GM19025 (cell line): ENCODE data around the gene EHMT1.
A peak's percentile ranks its signal among the peaks of the same experiment; 100 is the strongest.

ENCODE experiments used
- ATAC-seq: cut with Tn5 transposase; IDR thresholded peaks from one replicate; pipeline ENCODE4 v1.9.1; 2021; ENCODE audit warnings: mild to moderate bottlenecking, low read depth, moderate library complexity; ENCODE audit not compliant: unreplicated experiment

Gene EHMT1

DNA sequence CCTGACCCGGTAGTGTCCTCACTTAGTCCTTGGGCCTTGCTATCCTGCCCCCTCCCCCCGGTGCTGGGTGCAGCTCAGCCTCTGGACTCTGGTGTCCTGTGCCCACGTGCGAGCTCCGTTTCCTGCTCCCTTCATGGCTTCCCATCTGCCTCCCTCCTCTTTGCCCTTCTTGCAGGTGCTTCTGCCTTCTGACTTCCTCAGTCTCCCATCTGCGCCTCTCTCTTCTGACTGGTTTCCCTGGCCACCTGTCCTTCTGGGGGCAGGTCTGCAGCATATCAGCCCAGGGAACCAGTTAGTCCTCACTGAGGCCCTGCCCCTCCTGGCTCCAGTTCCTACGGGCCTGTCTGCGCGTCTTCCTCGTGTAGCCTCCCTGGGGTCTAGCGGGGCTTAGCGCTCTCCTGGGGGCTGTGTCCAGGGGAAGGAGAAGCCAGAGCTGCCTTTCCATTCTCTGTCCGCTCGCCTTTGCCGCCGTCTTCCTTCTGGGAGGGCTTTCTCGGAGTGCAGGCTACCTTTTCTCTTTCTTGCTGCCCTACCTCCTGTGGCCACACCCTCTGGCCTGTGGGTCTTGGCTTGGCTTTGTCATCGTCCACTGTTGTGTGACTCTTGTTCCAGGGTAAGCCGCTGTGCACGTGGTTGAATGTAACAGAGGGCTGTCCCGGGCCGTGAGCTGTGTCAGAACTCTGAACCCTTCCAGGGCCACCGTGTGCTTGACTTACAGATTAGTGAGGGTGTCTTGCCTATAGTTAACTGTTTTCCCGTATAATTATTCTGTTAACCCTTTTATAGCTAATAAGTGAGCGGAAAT is 51.8 kb downstream of the EHMT1 start:
- no peak for ATAC-seq

DNA sequence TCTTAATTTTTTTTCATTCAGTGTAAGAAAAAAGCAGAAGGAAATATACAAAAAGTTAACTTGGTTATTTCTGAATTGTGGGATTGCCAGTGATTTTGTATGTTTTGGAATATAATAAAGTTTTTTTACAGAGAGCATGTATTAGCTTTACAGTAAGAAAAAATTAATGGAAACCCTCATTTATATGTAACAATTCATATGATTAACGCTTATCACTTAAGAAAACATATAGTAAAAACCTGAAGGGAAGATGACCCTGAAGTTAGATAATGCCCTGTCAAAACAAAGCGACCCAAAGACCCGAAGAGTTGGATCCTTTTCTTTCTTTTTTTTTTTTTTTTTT is 52.4 kb downstream of the EHMT1 start:
- no peak for ATAC-seq

DNA sequence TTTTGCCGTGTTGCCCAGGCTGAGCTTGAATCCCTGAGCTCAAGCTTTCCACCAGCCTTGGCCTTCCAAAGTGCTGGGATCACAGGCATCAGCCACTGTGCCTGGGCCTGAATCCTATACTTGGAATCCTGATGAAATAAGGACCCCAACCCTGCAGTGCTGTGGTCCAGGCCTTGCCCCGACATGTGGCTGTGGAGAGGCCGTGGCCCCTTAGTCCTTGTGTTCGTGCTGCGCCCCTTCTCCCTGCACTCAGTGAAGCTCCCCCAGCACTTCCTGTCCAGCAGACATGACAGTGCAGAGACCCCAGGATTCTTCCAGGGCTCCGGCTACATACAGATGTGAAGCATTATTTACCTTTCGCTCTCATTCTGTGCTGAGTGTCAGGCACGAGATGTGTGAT is 52.9 kb downstream of the EHMT1 start:
- ATAC-seq, result no peak

DNA sequence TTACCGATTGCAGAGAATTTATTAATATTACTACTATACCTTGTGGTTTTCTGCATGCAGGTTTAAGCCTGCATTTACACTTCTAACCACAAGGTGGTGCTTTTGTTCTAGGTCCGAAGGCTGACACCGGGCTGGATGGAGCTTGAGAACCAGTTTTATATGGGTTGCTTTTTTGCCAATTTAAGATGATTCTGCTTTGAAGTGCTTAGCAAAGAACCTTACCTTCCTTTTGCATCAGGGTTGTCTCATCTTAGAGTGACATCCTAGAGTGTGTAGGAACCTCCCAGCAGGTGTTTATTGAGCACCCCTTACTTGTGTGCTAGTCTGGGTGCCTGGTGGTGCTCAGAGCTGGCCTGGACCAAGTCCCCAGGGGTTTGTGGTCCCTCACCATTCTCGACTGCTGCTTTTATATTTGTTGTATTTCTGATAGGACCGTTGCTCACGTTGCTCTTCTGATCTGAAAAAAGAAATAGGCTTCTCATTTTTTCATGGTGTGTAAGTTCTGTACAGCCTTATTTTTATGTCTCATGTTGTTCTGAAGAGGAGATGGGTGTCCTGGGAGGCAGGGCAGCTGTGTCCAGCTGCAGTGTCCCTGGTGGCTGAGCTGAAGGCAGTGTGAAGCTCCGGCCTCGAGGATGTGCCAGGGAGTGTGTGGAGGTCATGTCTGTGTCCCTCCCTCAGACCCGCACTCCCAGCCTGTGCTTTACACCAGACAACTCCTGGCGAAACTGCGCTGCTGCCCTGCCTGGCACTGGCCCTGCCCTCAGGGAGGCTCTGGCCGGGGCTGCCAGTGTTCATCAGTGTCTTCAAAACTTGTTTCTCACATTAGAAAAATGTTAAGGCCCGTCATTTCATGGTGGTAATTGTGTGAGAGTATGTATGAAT is 54.3 kb downstream of the EHMT1 start:
- ATAC-seq, result peak; percentile 74

DNA sequence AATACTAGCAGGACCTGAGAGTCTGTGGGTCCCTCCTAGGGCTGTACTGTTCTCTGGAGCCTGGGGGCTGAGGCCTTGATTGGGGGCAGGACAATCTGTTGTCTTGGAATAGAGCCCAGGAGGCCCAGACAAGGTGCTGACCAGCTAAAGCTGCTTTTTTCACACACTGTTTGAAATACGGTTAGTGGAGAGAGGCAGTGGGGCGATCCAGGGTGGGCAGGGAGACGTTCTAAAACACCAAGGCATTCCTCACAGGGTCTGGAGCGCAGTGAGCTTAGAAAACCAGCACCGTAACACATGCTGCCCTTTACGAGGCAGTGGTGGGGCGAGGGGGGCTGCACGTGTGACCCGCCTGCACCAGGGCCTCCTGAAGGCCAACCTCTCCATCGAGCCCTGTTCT is 55.1 kb downstream of the EHMT1 start:
- ATAC-seq, result no peak

DNA sequence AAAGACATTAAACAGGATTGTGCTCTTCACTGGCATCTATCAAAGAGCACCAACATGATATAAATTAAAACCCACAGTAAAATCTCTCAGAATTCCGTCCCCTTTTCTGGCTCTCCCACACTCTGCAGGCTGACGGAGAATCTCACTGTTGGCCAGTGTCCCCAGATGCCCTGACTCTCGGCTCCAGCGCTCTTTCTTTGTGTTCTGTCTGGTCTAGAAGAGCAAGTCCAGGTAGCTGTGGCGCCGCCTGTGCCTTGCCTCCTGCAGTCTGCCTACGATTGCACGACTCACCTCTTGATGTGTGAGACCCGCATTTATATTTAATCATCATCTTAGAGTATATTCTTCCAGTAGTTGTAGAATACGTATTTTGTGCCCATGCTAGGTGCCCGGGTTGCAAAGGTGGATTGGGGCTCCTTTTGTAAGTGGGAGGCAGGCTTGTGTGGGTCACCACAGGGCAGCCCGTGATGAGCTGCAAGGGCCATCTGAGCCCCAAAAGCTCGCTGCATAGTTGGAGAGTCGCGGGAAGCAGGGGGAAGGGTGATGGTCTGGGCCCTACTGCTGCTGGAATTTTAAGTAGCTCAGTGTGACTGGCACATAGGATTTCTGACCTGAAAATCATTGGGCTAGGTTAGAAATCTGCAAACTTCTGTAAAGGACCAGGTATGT is 55.6 kb downstream of the EHMT1 start:
- ATAC-seq, result no peak

DNA sequence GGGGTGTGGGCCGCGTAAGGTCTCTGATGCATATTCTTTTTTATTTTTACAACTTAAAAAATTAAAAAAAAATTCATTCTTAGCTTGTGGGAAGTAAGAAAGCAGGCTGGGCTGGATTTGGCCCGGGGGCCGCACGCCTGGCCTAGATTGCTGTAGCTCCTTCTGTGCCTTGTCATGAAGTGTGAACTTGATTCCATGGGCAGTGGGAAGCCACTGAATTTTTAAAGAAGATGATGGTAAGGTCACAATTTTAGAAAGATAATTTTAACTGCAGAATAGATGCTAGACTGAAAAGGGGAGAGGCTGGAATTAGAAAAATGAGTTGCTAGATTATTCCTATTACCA is 56.1 kb downstream of the EHMT1 start:
- ATAC-seq, result no peak

DNA sequence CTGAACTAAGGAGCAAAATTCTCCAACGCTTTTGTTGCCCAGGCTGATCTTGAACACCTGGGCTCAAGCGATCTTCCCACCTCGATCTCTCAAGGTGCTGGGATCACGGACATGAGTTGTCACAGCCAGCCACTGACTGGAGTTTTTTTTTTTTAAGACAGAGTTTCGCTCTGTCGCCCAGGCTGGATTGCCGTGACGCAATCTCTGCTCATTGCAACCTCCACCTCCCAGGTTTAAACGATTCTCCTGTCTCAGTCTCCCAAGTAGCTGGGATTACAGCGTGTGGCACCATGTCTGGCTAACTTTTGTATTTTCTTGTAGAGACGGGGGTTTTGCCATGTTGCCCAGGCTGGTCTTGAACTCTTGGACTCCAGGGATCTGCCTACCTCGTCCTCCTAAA is 58.2 kb downstream of the EHMT1 start:
- ATAC-seq, result no peak

DNA sequence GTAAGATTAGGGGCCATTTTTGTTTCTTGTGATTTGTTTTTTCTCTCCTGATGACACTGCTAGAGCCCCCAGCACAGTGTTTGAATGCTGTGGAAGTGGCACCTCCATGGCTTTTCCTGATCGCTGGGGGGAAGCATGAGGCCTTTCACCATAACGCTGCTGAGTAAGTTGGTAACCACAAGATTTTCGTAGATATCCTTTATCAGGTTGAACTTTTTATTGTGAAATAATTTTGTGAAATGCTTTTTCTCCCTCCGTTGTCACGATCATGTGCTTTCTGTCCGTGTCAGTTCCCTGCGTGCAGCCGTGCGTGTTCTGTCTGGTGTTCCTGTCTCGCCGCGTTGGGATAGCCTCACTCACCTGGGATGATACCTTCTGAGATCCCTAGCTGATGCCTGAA is 59.4 kb downstream of the EHMT1 start:
- no peak for ATAC-seq

DNA sequence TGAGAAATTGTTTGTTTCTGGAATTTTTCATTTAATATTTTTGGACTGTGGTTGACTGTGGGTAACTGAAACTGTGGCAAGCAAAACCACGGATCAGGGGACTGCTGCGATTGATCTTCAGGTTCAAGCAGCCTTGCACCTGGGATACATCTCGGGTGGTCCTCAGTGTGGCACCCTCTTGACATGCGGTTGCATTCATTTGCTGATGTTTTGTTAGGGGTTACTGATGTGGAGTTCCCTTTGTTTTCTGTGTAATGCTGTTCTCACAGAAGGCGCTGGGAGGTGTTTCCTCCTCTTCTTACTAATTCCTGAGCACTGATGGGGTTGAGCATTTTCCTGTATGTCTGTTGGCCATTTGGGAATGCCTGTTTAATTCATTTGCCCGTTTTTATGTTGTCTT is 60.4 kb downstream of the EHMT1 start:
- no peak for ATAC-seq

DNA sequence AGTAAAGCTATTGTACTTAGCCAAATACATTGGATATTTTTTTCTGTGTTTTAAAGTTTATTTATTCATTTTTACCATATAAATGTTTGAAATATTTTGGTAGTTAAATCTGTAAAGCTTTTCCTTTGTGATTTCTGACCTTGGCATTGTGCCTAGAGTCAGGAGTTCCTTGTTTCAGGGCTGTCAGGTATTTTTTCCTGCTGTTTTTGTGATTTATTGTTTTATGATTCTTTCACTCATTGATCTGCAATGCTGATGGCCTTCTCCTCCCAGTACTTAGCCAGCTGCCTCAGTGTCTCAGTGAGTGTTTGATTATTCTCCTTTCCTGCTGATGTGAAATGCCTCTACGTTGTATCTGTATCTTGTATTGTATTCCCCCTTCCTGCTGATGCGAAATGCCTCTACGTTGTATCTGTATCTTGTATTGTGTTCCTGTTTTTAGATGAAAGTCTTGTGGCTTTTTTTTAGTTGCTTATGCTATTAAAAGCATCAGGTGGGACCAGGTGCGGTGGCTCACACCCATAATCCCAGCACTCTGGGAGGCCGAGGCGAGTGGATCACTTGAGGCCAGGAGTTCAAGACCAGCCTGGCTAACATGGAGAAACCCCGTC is 61.0 kb downstream of the EHMT1 start:
- no peak for ATAC-seq

DNA sequence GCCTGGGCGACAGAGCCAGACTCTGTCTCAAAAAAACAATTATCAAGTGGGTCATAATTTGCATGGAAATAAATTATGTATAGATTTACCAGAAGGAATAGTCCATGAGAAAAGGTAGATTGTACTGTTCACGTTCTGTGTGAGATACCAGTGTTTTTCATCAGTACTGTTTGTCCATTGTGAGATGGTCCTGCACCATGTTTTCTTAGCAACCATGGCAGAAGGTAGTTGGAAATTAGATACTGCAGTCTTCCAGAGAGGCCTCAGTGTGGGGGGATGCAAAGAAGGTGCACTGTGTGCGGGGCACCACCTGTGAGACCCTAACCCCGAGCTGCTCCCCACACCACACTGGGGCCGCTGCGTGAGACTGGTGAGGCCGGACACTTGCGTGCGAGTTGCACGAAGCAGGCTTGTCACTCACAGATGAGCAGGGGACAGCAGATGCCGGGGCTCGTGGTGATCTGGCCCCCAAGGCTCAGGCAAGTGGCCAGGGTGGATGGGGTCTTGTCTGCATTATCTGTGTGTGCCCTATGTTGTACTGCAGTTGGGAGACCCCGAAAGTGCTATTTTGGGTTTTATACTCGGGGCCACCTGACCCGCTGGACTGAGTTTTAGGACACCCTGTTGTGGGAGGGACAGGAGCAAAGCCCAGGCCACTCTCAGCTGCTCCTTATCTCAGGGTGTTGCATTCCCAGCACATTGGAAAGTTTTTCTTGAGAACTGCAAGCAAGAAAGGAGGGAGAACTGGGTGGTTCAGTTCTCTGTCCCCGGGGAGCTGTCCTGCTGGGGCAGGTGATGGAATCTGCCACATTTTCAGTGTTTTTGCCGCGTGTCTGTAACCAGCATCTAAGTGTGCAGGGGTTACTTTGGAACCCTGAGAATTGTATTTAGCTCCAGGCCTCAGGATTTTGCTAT is 61.9 kb downstream of the EHMT1 start:
- no peak for ATAC-seq

DNA sequence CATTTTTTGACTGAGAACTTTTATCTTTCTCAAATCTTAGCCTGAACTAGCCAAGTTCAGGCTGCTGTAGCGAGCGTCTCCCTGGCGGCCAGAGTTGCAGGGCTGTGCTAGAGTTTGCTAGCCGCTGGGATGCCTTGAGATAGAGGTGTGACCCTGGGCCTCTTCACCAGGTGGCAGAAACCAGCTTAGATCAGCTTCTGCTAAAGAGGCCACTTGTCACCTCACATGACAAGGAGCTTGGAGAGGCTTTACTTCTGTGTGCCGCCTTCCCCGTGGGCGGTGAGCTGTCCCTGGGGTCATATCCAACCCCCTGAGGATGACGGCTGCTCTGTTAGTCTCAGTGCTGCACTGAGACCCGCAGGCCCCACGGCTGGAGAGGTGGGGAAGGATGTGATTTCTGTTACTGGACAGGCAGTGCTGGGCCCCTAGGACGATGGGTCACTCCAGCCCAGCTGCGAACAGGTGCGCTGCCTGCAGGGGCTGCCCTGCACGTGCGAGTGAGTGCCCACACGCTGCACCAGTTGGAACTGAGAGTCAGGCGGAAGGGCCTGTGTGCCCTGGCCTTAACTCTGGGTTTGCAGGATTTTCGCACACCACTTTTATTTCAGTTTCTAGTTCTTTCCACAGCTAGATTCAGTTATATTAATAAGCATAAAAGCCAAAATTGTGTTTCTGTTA is 63.8 kb downstream of the EHMT1 start:
- ATAC-seq, result no peak

DNA sequence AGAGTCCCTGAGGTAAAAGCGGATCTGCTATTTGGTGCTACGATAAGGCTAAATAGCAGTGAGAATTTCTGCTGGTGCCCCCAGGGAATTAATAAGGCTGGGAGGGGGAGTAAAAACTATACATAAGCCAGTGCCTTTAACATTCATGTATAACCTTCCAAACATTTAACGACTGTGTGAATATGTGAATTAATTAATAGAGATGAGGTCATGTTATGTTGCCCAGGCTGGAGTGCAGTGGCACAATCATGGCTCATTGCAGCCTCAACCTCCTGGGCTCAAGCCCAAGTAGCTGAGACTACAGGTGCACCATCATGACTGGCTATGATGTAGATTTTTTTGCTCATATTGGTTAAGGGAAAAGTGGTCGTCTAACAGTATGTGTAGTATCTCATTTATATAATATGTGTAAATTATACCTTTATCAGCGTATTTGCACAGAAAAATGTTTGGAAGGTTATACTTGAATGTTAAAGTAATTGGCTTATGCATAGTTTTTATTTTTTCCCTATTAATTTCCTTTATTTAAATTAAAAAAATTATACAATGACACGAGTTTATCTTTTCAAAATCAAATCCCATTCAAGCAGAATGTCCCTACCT is 64.6 kb downstream of the EHMT1 start:
- no peak for ATAC-seq

DNA sequence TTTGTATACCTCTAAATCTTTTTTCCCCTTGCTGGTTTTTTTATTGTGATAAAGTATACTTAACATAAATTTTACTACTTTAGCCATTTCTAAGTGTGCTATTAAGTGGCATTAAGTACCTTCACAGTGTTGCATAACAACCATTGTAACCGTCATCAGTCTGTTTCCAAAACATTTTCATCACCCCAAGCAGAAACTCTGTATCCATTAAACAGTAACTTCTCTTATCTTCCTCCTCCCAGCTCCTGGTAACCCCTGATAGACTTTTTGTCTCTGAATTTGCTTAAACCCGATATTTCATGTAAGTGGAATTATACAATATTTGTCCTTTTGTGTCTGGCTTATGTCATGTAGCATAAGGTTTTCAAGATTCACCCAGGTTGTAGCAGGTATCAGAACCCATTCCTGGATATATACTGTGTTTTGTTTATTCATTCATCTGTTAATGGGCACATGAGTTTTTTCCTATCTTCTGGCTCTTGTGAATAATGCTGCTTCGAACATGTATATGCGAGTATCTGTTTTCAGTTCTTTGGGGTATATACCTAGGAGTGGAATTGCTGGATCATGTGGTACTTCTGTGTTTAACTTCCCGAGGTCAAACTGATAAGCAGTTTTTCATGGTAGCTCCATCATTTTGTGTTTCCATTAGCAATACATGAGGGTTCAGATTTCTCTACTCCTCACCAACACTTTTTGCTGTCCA is 66.4 kb downstream of the EHMT1 start:
- no peak for ATAC-seq

DNA sequence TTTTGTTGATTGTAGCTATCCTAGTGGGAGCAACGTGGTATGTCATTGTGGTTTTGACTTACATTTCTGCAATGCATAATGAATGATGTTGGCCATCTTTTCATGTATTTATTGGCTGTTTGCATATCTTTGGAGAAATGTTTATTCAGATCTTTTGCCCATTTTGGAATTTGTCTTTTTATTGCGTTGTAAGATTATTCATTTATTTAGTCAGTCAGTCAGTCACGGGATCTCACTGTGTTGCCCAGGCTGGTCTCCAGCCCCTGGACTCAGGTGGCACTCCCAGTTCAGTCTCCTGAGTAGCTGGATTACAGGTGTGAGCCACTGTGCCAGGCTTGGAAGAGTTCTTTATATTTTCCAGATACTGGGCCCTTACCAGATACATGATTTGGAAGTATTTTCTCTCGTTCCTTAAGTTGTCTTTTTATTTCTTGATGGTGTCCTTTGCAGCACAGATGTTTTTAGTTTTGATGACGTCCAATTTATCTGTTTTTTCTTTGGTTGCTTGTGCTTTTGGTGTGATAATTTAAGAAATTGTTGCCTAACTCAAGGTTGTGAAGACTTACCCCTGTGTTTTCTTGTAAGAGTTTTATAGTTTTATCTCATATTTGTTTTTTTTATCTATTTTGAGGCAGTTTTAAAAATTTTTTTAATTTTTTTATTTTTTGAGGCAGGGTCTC is 67.1 kb downstream of the EHMT1 start:
- no peak for ATAC-seq

DNA sequence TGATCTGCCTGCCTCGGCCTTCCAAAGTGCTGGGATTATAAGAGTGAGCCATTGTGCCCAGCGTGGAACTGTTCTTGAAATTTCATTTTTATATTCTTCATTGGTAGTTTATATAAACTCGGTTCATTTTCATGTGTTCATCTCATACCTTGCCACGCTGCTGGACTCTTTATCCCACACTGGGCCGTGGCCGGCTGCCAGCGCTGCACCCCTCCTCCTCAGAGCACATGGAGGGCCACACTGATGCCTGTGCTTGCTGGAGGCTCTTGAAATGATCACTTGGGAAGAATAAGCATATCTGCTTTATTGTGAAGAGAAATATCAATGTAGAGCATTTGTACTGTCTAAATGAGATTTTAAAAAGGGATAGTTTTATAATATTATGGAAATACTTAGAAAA is 69.5 kb downstream of the EHMT1 start:
- ATAC-seq, result no peak

DNA sequence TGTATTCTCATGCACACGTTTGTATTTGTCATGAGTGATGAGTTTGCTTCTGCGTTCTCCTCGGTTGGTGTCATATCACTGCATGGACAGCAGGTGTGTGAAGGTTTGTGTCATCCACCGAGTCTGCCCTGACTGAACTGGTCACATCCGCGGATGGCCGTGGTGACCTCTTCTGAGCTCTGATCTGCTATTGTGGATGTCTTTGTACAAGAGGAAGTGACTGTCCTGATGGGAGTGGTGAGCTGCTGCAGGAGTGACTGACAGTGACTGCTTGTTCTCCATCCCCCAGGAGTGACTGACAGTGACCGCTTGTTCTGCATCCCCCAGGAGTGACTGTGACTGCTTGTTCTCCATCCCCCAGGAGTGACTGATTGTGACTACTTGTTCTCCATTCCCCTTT is 69.9 kb downstream of the EHMT1 start:
- no peak for ATAC-seq
